Gastroesophageal sphincter (tissue), 3 donors: ENCODE results near the gene ZBED4.

ENCODE experiments used
- POLR2AphosphoS5 ChIP-seq: sonication (generic); formaldehyde crosslinking; IDR thresholded peaks from one replicate; pipeline ENCODE4 v1.6.1; 2017; ENCODE audit warnings: antibody characterized with exemption
- TF ChIP-seq, protein P1 (sequence below), 4 experiments: fragments of 200-600 bp in 2 of 4; fragments of 450-650 bp in 2 of 4; sonication (generic) in 1 of 4; IDR thresholded peaks; one replicate each; pipeline ENCODE4 v1.5.1; 2017 to 2019; ENCODE audit warnings: antibody characterized with exemption in 4 of 4, mild to moderate bottlenecking in 2 of 4, moderate library complexity in 2 of 4

DNA sequence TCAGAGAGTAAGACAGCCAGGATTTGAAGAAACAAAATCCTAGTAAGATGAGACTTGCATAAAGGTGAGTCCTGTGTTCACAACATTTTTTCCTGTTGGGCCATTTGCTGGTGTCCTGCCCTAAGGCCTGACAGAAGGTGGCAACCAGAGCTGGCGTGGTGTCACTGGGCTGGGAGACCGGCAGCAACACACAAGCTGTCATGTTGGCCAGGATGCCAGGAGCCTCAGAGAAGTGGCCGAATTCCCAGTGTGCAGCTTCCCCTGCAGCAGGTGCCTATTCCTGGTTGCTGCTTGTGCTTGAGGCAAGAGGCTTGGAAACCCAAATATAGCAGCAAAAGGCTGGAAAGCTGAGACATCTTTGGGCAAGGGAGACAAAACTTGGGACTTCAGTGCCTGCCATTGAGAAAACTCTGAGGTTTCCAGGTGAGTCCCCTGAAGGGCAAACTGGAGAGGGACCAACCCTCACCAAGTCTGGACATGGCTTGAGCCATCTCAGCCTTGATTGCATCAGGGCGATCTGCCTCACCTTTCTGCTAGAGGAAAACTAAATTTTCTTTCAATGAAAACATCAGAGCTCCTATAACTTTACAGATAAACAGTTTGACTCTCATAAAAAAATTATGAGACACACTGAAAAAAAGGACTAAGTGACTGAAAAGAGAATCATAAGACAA lies 38.7 kb downstream of the ZBED4 start:
- no peak for TF ChIP-seq POLR2AphosphoS5
- TF ChIP-seq, protein P1, sequence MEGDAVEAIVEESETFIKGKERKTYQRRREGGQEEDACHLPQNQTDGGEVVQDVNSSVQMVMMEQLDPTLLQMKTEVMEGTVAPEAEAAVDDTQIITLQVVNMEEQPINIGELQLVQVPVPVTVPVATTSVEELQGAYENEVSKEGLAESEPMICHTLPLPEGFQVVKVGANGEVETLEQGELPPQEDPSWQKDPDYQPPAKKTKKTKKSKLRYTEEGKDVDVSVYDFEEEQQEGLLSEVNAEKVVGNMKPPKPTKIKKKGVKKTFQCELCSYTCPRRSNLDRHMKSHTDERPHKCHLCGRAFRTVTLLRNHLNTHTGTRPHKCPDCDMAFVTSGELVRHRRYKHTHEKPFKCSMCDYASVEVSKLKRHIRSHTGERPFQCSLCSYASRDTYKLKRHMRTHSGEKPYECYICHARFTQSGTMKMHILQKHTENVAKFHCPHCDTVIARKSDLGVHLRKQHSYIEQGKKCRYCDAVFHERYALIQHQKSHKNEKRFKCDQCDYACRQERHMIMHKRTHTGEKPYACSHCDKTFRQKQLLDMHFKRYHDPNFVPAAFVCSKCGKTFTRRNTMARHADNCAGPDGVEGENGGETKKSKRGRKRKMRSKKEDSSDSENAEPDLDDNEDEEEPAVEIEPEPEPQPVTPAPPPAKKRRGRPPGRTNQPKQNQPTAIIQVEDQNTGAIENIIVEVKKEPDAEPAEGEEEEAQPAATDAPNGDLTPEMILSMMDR (IDR thresholded peaks at IDR 0.05) = no peak
